EH (cell line): ENCODE data around the gene ADAM15.

Experiments used
- DNase-seq: peaks from one replicate; pipeline ENCODE4 v3.0.0-alpha.2; 2015; ENCODE audit warnings: low read depth

Gene ADAM15

DNA sequence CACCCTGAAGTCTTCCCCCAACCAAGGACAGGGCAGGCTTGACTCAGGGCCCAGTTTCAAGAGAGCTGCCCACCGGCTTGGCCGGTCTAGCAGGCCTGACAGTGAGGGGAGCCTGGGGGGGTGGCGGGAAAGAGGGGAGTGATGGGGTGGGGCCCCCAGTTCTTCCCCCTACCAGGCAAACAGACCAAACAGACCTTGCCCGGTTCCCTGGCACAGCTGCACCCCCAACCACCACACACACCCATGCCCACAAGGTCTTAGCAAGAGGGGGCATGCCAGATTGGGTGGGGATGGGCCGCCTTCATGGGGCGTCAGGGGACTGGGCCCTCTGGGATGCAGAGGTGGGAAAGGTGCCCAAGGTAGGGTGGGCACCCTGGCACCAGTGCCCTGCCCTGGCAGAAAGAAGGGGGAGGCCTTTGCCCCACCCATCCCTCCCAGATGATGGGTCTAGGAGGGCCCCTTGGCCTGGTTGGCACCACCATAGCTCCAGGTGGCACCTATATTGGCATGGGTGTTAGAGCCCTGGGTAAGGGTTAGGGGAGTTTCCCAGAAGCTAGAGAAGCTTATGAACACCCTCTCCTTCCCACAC lies 39.6 kb upstream of the ADAM15 start:
- no peak for DNase-seq

DNA sequence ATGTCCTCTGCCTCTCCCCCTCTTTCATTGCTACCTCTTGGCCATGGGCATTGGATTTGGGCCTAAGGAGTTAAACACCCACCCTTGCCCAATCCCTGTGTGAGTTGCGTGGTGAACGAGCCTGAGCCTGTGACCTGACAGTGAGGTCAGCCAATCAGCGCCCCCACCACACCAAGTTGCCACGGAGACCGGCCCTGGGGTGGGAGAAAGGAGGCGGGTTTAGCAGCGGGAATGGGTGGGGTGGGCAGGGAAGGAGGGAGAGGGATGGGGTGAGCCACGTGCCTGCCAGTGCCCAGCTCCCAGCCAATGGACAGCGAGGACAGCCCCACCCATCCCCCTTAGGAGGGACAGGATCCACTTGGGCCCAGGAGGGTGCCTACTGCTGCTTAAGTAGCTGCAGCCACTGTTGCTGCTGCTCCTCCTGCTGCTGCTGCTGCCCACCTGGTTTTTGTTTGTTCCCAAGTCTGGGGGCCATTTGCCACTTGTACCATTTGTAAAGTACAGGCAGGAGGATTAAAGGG lies 39.0 kb upstream of the ADAM15 start:
- DNase-seq: peak; percentile 51

DNA sequence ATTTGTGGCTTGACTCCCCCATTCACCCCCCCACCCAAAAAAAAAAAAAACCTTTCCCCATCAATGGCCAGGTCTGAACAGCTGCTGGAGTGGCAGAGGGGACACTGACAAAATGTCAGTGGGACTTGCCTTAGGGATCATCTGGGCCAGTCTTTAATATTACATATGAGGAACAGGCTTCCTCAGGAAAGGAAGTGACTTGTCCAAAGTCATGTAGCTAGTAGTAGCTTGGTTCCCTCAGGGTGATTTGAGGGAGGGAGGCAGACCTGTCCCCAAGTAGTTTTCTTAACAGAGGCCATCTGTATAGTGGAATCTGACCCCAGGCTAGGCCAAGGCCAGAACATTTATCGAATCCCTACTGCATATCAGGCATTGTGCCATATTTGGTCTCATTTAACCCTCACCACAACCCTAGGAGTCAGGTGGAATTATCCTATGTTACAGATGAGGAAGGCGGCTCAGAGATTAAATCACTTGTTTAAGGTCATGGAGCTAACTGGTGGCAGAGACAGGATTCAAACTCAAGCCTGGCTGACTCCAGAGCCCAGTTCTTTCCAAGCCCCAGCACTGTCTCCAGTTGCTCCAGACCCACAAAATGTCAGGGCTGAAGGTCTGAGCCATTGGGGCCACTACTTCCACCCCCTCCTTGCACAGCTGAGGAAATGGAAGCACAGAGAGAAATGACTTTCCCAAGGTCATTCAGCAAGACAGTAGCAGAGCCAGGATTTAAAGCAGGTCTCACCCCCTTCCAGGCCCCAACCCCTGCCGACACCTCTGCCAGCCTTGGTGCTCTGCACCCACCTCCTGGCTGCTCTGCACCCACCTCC lies 38.1 kb upstream of the ADAM15 start:
- DNase-seq: no peak

DNA sequence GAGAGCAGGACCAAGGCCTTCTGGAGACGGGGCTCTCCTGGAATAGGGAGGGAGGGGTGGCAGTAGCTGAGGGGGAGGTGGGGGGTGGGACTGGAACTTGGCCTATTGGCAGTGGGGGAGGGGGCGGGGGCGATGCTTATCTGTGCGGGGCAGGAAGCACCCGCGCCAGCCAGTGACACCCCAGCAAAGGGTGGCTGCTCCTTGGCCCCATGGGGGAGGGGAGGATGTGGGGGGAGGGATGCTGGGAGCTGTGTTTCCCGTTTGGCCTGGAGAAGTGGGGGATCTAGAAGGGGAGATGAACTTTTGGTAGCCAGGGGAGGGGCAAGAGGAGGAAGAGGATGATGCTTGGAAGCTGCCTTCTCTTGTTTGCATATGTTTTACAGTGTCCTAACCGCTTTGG lies 37.5 kb upstream of the ADAM15 start:
- DNase-seq: no peak

DNA sequence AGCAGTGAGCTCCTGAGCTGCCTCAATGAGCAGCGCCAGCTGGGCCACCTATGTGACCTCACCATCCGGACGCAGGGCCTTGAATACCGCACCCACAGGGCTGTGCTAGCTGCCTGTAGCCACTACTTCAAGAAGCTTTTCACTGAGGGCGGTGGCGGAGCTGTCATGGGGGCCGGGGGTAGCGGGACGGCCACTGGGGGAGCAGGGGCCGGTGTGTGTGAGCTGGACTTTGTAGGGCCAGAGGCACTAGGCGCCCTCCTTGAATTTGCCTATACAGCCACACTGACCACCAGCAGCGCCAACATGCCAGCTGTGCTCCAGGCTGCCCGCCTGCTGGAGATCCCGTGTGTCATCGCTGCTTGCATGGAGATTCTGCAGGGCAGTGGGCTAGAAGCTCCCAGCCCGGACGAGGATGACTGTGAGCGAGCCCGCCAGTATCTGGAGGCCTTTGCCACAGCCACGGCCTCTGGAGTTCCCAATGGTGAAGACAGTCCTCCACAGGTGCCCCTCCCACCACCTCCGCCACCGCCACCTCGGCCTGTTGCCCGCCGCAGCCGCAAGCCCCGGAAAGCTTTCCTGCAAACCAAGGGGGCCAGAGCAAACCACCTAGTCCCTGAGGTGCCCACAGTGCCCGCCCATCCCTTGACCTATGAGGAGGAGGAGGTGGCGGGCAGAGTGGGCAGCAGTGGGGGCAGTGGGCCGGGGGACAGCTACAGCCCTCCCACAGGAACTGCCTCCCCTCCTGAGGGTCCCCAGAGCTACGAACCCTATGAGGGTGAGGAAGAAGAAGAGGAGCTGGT lies 36.2 kb upstream of the ADAM15 start:
- no peak for DNase-seq

DNA sequence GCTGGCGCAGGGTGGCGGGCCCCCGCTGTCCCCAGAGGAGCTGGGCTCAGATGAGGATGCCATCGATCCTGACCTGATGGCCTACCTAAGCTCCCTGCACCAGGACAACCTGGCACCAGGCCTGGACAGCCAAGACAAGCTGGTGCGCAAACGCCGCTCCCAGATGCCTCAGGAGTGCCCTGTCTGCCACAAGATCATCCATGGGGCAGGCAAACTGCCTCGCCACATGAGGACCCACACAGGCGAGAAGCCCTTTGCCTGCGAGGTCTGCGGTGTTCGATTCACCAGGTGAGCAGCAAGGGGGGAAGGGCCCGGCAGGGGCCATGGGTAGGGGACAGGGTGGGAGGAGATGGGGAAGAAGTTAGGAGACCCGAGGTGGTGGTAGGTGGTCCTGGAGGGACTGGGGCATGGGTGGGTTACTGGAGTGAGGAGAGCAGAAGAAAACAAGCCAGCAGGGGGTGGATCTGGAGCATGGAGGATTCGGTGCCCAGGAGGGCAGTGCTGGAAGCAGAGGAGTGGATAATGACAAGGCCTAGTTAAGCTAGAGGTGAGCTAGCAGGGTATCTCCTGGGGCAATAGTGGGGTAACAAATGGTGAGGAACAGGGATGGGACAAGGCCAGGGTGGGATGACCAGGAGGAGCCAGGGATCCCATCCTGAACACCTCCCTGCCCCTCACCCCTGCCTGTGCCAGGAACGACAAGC lies 35.4 kb upstream of the ADAM15 start:
- no peak for DNase-seq

DNA sequence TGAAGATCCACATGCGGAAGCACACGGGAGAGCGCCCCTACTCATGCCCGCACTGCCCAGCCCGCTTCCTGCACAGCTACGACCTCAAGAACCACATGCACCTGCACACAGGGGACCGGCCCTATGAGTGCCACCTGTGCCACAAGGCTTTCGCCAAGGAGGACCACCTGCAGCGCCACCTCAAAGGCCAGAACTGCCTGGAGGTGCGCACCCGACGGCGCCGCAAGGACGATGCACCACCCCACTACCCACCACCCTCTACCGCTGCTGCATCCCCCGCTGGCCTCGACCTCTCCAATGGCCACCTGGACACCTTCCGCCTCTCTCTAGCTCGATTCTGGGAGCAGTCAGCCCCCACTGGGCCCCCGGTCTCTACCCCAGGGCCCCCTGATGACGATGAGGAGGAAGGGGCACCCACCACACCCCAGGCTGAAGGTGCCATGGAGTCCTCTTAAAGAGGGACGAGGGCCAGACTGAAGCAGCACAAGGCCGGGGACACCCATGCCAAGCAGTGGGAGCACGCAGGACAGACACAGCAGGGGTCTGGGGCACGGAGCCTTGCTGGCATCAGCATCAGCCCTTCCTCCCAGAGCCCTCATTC lies 34.8 kb upstream of the ADAM15 start:
- no peak for DNase-seq

DNA sequence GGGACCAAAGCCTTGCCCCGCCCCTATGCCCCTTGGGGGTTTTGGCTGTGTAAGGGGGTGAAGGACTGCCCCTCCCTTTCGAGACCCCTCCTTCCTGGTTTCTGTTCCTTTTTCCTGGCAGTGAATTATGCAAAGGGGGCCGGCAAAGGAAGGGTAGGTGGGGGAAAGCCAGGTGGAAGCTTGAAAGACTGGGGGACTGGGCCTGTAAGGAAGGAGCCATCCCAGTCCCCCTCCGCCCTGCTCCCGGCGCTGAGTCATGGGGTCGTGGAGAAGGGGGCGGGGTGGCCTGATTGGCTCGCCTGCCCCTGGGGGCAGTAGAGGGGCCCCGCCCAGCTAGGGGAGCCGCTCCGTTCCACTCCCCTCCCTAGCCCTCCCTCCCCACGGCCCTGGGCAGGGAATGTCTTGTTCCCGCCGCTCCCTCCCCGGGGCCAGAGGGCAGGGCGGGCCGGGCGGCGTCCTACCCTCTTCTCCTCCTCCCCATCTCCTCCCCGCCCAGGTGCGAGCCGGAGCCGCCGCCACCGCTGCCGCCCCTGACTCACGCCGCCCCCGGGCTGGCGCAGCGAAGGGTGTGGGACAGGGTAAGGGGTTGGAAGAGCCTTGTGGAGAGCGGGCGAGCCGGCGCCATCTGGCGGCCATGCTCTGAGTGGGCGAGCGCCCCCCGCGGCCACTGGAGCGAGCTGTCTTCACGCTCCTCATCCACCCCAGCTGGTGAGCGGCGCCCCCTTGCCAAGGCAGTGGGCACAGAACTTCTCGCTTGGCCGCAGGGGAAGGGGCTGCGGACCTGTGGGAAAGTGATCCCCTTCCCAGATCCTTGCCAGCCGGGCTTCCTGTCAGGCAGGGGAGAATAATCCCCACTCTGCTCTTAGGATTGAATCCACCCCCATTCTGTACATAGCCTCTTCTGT lies 33.8 kb upstream of the ADAM15 start:
- DNase-seq: peak; percentile 84

DNA sequence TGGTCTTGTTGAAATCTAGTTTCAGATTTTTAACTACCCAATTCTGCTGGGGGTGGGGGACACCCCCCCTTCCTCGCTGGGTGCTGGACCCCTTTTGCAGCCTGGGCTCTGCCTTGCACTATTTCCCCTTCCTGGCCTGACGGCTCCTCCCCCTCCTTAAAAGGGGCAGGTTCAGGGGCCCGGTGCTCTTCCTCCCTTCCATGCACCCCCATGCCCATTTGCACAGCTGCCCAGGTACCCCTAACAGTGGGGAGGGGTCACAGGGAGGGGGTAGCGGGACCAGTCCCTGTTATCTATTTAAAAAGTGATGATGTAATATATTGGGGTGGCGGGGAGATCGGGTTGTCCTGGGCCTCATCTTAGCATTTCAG lies 33.2 kb upstream of the ADAM15 start:
- DNase-seq: no peak

DNA sequence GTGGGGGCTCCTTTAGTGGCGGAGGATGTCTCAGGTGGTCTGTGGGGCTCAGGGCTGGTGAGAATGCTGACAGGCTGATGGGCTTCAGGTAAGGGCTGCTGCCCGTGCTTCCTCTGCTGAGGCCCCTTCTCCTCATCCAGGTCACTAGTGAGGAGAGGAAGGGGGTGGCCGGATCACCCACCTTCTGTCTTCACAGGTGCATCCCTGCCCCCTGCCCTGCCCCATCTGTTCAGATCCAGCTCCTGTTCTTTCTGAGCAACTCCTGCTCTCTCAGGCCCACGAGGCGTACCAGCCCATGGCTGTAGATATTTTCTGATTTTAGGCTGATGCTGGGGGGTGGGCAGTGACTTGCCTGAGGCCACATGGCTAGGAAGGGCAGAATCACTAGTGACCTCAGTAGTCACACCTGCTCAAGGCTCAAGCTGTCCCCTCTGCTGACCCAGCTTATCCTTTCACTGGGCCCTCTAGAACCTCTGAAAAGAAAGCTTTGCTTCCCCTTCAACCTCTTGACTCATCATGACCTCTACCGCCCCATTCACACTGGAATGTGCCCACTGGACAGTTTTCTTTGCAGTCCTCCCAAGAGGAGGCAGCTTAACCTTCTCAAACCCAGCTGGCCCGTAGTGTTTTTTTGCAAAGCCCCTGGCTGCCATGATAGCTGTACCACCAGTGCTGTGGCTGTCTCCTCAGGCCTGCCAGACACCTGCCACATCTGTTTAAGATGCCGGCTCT lies 32.3 kb upstream of the ADAM15 start:
- DNase-seq: peak; percentile 35

DNA sequence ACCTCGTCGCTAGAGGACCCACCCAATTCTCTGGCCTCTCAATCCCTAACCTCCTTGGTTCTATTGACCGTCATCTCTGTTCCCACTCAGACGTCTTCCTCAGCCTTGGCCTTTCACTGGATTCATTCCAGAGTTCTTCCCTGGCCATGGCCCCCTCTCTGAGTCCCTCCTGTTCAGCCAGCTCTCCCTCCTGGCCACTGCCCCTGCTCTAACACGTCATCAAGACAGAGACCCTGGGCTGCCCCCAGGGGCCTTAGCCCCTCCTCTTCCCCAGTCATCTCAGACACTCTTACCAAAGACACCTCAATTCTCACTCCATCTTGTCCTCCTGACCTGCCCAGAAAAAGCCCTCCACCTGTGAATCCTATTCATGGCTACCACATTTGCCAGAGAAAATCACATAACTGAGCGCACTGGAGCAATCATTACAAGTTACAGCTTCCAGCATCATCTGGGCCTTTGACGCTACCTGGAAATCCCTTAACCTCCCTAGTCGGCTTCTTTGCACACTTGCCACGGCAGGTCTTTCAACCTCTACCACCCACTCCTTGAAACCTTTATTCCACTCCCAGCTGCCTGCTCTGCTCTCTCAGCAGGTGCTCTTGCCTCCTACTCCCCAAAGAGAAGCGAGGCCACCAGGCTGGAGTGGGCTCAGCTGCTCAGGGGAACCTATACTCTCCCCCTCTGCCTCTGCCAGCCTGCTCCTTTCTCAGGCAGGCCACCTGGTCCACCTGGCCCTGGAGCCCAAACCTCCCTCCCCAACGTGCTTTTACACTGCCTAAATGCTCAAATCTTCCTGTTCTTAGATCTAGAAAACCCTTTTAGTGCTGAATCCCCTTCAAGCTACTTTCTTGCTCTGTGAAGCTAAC lies 31.5 kb upstream of the ADAM15 start:
- DNase-seq: no peak

DNA sequence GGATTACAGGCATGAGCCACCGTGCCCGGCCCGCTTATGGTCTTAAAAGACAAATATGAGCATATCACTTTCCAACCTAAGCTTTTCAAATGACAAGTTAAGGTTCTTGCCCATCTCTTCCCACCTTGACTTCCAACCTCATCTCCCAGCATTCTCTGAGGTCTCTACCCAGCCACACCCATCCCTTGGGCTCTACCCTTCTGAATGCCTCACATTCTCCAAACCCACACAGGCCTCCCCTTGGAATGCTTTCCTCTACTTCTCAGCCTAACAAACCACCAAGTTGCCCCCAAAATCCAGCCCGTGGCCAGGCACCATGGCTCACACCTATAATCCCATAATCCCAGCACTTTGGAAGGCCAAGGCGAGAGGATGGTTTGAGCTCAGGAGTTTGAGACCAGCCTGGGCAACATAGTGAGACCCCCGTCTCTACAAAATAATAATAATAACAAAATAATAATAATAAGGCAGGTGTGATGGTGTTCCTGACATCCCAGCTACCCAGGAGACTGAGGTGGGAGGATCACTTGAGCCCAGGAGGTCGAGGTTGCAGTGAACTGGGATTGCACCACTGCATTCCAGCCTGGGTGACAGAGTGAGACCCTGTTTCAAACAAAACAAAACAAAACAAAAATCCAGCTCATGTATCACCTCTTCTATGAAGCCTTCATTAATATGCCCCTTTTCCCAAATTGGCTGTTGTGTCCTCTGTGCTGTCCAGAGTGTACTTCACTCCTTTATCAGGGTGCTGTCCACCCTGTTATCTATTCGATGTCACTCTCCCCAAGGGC lies 28.8 kb upstream of the ADAM15 start:
- peak; percentile 26 for DNase-seq

DNA sequence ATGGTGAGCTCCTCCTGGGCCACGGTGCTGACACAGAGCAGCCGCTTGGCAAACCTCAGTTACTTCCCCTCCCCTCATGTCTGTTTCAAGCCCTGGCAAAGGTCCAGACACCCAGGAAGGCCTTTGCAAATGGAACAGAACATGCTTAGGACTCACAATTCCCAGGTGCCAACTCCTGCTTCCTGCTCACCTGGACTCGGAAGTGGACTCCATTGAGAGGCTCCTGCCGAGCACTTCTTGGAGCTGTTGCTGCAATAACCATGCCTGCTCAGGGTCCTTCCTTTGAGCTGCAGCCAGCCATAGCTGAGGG lies 28.2 kb upstream of the ADAM15 start:
- DNase-seq: no peak

DNA sequence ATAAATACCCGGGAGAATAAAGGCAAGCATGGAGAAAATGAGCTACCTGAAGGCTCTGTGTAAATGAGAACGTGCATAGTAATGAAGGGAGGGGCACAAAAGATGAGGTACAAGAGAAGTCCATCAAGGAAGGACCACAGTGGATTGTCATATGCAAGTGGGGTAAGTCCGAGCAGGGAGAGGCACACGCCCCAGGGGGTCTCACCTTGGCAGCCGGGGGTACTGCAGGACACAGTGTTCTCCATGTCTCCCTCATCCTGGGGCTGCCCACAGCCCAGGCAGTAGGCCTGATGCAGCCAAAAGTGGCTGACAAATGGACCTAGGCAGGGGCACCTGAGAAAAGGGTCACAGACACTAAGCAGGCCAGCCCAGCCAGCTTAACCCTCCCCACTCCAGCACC lies 27.5 kb upstream of the ADAM15 start:
- DNase-seq: no peak

DNA sequence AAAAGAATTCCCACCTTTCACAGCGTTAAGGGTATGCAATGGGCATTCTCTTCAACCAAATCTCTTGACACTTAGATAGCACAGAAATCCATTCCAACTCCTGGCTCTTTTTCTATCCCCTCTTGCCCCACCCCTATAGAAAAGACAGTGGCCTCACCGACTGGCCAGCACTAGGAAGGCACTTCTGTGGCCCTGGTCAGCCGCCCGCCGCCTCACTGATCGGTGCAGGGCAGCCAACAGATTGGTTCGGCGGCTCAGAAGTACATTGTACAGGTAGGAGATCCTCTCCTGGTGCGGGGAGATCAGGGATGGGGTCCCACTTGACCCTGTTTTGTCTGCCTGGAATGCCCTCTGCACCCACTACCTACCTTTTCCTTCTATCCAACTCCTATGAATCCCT lies 26.8 kb upstream of the ADAM15 start:
- DNase-seq: no peak

DNA sequence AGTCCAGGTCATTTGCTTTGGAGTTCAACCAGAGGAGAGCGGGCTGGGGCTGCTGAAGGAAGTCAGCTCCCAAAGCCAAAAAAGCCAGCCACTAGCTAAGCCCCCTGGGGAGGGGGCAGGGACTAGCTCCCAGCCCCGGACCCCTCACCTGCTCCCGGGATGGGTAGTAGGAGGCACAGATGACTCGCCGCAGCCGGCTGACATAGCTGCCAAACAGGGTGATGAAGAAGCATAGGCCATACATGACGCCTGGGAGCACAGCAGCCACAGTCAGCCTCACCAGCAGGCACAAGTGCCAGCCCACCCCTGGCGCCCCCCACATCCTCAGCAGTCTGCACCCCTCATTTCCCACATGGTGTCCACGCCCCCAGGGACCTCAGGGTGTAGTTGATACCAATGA lies 25.0 kb upstream of the ADAM15 start:
- no peak for DNase-seq

DNA sequence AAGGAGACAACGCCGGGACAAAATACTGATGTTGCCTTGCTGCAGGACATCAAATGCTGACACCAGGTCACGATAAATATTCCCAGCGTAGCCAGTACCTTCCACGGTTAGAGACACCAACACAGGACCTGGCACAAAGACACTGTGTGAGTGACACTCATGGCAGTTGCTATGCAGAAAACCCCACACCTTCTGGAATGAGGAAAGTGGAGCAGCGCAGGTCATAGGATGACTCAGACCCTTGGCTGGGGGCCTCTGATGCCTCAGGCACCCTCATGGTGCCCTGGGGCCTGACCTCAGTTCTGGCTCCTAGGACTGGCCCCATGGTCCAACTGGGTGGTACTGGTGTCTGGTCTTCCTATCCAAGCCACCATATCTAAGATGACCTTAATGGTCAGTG lies 24.5 kb upstream of the ADAM15 start:
- peak; percentile 42 for DNase-seq

DNA sequence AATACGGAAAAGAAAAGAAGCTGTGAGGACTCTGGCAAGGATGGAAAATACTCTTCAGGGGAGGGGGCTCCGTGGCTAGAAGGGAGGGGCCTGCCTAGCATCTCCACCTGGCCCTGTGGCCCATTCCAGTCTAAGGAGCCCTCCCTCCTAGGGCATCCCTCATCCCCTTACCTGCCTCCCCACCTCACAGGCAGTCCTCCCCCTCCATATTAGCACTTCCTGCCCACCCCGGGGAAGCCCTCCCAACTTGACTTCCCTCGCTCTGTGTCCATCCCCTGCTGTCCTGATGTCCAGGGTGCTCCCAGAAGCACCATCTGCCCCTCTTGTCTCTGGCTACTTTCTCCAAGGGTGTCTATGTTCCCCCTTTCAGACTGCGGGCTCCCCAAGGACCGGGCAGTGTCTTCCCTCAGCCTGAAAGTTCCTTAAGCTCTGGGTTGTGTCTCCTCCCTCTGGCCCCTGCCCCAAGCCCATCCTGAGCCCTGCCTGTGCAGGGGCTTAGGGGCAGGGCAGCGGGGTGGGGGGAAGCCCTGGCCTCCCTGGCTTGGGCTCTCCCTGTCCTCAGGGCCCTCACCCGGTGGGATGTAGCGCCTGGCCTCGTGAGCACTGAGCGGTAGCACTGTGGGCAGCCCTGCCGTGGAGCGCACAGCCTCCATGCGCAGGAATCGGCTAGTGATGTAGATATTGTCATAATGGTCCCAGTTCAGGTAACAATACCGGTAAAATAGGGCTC lies 21.4 kb upstream of the ADAM15 start:
- DNase-seq: no peak
